SKM-1 treated with dmso at 0.1 percent for 144 hours (cell line): ENCODE results near the gene AOC1.

ENCODE experiments used
- DNase-seq: peaks from one replicate; lab custom pipeline; 2025; ENCODE audit not compliant: unreplicated experiment; lab: John Stamatoyannopoulos, UW

The AOC1 gene

DNA sequence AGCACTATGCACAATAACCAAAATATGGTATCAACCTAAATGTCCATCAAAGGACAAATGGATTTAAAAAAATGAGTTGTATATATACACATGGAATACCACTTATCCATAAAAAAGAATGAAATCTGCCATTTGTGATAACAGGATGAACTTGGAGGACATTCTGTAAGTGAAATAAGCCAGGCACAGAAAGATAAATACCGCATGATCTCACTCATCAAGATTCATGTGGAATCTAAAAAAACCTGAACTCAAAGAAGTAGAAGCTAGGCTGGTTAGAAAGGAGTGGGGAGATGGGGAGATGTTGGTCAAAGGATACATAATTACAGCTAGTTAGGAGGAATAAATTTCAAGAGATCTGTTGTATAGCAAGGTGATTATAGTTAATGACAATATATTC is 17.3 kb upstream of the AOC1 start:
- DNase-seq, result no peak

DNA sequence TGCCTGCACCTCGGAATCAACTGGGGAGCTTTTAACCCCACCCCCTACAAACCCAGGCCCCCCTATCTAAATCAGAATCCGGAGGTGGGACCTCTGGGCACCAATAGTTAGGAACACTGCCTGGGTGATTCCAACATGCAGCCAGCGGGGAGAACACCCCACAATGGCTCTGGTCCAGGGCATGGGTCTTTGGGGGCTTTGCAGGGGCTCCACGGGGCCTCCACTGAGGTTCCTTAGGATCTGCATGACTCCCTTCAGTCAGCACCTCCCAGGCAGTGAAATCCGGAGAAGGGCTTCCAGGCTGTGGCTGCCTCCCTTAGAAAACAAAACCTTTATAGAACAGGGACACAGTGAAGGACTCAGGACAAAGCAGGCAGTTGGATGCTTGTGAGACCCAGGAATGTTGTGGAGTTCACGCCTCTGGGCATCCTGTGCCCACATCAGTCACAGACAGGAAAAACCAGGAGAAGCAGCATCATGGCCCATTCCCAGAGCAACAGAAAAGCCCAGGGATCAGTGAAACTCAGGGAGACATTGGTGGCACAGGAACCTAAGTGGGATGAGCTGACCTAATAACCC is 16.5 kb upstream of the AOC1 start:
- DNase-seq, result no peak

- DNase-seq, result no peak
These were observed 13.2 kb upstream of the AOC1 start for GRCh38 chr7:150838965-150839650.

DNA sequence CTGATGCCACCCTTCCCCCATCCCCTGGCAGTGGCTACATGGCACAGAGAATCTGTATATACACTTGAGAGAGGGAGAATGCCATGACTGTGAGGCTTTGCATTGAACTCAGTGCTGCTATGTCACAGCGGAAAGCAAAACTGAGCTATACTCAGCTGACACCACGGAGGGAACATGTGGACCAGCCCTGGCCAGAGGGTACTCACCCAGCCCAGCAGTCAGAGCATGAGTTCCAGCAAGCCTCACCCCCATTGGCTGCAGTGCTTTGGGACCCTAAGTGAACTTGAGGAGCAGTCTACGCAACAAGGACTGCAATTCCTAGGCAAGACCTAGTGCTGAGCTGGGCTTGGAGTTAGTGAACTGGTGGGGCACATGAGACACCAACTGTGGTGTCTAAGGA is 10.3 kb upstream of the AOC1 start:
- DNase-seq, result no peak

- DNase-seq, result no peak
These were observed 9.6 kb upstream of the AOC1 start for GRCh38 chr7:150842716-150843115.

GRCh38 chr7:150845421-150845861 is 6.9 kb upstream of the AOC1 start:
- DNase-seq, result no peak

- DNase-seq, result no peak
These were observed 5.8 kb upstream of the AOC1 start for GRCh38 chr7:150846291-150847115.

GRCh38 chr7:150847536-150847935 is 4.8 kb upstream of the AOC1 start:
- DNase-seq, result no peak

GRCh38 chr7:150848111-150848510 is 4.2 kb upstream of the AOC1 start:
- DNase-seq, result no peak

DNA sequence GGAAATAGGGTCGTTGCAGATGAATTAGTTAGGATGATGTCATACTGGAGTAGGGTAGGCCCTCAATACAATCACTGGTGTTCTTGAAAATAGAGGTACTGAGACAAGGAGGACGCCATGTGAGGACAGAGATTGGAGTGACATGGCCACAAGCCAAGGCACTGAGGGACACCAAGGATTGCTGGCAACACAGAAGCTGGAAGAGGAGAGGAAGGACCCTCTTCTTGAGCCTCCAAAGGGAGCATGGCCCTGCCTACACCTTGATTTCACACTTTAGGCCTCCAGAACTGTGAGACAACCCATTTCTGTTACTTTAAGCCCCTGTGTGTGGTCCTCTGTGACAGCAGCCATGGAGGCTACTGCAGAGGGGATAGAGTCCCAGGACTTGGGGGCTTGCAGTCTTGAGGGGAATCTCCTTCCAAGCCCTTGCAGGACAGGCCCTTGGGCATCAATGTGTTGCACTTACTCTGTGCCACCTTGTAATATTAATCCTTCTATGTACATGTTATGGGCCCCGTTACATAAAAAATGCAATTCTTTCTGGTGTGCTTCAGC is 3.7 kb upstream of the AOC1 start:
- DNase-seq, result no peak

GRCh38 chr7:150849204-150849775 is 3.0 kb upstream of the AOC1 start:
- DNase-seq, result no peak

GRCh38 chr7:150850273-150850672 is 2.0 kb upstream of the AOC1 start:
- no peak for DNase-seq

DNA sequence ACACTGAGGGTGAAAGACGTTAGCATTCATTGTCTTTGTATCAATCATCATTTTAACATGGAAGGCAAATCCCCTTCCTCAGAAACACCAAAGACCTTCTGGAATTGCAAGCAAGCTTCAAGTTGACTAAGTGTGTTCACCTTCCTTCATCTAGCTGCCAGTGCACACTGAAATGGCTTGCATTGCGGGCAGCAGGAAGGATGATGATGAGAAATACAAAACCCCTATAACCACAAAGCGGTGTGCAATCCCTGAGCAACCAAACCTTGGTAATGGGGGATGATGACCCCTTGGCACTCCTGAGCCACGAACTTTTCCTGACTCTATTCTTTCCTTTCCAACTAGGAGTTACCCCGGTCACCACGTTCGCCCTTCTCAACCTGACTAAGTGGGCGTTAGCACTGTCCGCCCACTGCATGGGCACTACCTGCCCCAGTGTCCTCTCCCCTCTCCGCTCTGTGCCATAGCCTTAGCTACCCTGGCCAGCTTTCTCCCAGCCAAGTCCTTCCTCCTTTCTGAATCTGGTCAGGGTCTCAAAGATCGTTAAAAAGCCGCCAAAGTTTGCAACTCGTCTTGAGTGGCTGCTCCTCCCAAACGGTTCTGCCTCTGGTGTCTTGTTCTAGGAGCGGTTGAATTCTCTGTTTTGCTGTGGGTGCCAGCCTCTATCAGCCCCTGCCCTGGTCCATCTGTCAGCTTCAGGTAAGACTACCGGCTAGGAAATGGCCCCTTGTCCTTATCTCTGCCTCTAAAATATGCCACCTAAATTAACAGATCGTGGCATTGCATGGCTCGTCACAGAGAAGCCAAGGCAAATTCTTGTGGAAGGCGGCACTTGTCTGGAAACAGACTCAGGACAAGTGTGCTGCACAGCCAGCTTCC is 586 bp upstream of the AOC1 start:
- peak; percentile 26 for DNase-seq

- no peak for DNase-seq
These were observed 2.0 kb downstream of the AOC1 start for GRCh38 chr7:150854066-150855000.

GRCh38 chr7:150855046-150855445 is 2.7 kb downstream of the AOC1 start:
- no peak for DNase-seq

GRCh38 chr7:150855476-150856302 is 3.4 kb downstream of the AOC1 start:
- DNase-seq, result no peak

DNA sequence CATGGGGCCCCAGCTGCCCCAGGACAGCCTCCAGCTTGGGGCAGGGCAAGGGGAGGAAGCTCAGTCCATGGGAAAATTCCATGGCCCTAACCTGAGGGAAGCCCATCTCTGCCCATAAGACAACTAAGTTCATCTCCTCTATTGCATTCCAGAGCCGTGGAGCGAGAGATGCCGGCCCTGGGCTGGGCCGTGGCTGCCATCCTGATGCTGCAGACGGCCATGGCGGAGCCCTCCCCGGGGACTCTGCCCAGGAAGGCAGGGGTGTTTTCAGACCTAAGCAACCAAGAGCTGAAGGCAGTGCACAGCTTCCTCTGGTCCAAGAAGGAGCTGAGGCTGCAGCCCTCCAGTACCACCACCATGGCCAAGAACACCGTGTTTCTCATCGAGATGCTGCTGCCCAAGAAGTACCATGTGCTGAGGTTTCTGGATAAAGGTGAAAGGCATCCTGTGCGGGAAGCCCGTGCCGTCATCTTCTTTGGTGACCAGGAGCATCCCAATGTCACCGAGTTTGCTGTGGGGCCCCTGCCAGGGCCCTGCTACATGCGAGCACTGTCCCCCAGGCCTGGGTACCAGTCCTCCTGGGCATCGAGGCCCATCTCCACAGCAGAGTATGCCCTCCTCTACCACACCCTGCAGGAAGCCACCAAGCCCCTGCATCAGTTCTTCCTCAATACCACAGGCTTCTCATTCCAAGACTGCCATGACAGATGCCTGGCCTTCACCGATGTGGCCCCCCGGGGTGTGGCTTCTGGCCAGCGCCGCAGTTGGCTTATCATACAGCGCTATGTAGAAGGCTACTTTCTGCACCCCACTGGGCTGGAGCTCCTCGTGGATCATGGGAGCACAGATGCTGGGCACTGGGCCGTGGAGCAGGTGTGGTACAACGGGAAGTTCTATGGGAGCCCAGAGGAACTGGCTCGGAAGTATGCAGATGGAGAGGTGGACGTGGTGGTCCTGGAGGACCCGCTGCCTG is 4.3 kb downstream of the AOC1 start:
- DNase-seq, result no peak
